Measurements from ENCODE around the gene EVI5L. TPM values are rescaled to one million over a fixed set of nuclear protein-coding genes. Genes with fewer than 3 reads are reported as not detected.

The EVI5L gene
- total and polyA plus RNA-seq, 4 donors: 1.4 to 5.0 (median 4.4) TPM

GRCh38 chr19:7859831-7860713 lies 30.1 kb downstream of the EVI5L start (continued):
- TF ChIP-seq ZBTB33 (IDR thresholded peaks at IDR 0.05) (no peak), SP1 (IDR thresholded peaks at IDR 0.05) (no peak), TAF1 (conservative IDR thresholded peaks at IDR 0.05) (no peak)

GRCh38 chr19:7860714-7861618 lies 30.9 kb downstream of the EVI5L start:
- Histone ChIP-seq H3K9me3 (ENCODE audit: control insufficient read depth in 4 of 4, low read length in 3 of 4) (no peaks in the 10 kb centered on the region), H3K4me1 (ENCODE audit: control insufficient read depth in 4 of 4, insufficient read depth in 4 of 4, low read length in 3 of 4) (peaks cover 0 to 9% (median 4%) of the 10 kb centered on the region in 4 donors), H3K4me3 (ENCODE audit: low read depth in 1 of 3, low read length in 3 of 3) (no peak overlapping the region), H3K9ac (ENCODE audit: low read depth in 1 of 2, low read length in 2 of 2) (no peak overlapping the region), H3K27ac (ENCODE audit: low read depth in 1 of 2, low read length in 2 of 2) (no peak overlapping the region), H3K27me3 (ENCODE audit: control insufficient read depth in 4 of 4, insufficient read depth in 4 of 4, low read length in 3 of 4) (no peaks in the 10 kb centered on the region), H3K36me3 (ENCODE audit: control insufficient read depth in 4 of 4, insufficient read depth in 3 of 4, low read depth in 1 of 4, low read length in 3 of 4) (peaks cover 0 to 1% (median 0%) of the 10 kb centered on the region in 4 donors)
- WGBS: 89% methylated on average over 14 of the region's 14 CpGs
- DNase-seq (ENCODE audit: low spot score): no peak
- TF ChIP-seq REST (IDR thresholded peaks at IDR 0.05) (no peak), EGR1 (IDR thresholded peaks at IDR 0.05; ENCODE audit: low read depth in 2 of 2) (no peak), FOXA1 (IDR thresholded peaks at IDR 0.05) (no peak), JUND (IDR thresholded peaks at IDR 0.05) (no peak), HNF4G (IDR thresholded peaks at IDR 0.05) (no peak), NR2F2 (IDR thresholded peaks at IDR 0.05) (no peak), YY1 (IDR thresholded peaks at IDR 0.05) (no peak), FOXA2 (IDR thresholded peaks at IDR 0.05) (no peak), HNF4A (conservative IDR thresholded peaks at IDR 0.05) (no peak), TAF1 (conservative IDR thresholded peaks at IDR 0.05) (no peak), ATF3 (IDR thresholded peaks at IDR 0.05) (no peak), CTCF (IDR thresholded peaks at IDR 0.05; ENCODE audit: low read depth, low read length, missing input control) (no peak), RAD21 (IDR thresholded peaks at IDR 0.05) (no peak), ZBTB33 (IDR thresholded peaks at IDR 0.05) (no peak), MAX (IDR thresholded peaks at IDR 0.05) (no peak), SP1 (IDR thresholded peaks at IDR 0.05) (no peak), GABPA (IDR thresholded peaks at IDR 0.05 in 1 of 2, conservative IDR thresholded peaks at IDR 0.05 in 1 of 2) (no peak), RXRA (IDR thresholded peaks at IDR 0.05) (no peak)
